Middle frontal gyrus (tissue), 1 donor: Measurements from ENCODE around the gene CWC27.
A peak's percentile ranks its signal among the peaks of the same experiment; 100 is the strongest.

Experiments
- DNase-seq: peaks from one replicate; pipeline ENCODE4 v3.0.0-alpha.2; 2015; ENCODE audit warnings: low spot score; ENCODE audit errors: extremely low spot score

CWC27 gene, protein sequence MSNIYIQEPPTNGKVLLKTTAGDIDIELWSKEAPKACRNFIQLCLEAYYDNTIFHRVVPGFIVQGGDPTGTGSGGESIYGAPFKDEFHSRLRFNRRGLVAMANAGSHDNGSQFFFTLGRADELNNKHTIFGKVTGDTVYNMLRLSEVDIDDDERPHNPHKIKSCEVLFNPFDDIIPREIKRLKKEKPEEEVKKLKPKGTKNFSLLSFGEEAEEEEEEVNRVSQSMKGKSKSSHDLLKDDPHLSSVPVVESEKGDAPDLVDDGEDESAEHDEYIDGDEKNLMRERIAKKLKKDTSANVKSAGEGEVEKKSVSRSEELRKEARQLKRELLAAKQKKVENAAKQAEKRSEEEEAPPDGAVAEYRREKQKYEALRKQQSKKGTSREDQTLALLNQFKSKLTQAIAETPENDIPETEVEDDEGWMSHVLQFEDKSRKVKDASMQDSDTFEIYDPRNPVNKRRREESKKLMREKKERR

DNA sequence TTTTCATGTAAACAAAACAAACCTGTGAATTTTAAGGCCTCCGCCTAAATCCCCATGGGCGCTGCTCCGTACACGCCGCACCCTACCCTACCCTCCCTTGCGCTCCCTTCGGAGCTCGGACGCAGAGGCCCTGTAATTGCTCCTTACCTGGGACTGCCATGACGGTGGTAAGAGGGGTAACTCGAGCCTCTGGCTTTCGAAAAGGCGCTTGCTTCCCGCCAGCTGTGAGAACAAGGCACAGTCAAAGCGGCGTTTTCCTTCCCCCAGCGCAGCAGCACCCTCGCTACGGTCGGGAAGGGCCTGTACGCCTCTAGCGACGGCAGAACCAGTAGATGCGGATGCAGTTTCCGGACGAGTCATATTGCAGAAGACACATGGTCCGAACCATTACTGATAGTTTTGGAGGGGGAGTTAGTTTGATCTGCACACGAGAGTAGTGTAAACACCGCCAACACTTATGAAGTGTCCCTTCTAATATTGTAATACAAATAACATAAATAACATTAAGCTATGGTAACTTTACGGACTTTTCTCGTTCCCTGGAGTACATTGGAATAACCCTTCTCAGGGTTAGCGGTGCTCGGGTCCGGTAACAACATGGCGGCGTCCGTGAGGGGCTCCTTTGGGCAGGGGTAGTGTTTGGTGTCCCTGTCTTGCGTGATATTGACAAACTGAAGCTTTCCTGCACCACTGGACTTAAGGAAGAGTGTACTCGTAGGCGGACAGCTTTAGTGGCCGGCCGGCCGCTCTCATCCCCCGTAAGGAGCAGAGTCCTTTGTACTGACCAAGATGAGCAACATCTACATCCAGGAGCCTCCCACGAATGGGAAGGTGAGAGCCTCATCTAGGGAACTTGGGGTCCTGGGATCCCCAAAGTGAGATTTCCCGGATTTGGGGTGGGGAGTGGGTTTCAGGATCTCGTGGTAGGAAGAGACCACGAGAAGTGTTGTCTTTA, at the start of gene CWC27, which contains the start of gene SREK1IP1:
Gene CWC27, plus strand, starts transcription at position 573 of the 955 bp plus-strand sequence. Its CDS starts 217 bp downstream, at position 790.
Gene SREK1IP1, minus strand, starts transcription at position 334 of the 955 bp plus-strand sequence. Its CDS starts 174 bp downstream, at position 160.
- peak; percentile 86 for DNase-seq

DNA sequence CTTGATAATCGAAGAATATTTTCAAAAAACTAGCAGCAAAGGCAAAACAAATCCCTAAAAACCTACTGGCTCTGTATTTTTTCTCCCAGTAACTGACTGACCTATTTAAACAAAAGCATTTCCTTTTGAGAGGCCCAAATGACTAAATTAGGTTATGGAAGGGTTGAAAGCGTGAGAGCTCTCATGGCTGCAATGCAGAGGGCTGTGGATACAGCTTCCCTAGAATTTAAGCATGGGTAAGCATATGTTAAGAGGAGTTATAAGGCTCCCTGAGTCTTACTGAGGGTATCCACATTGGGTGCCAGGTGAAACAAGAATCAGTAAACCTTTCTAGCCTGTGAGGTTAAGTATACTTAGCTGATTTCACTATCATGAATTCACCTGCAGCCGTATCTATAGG, 46.1 kb upstream of the CWC27 start:
- DNase-seq = no peak

DNA sequence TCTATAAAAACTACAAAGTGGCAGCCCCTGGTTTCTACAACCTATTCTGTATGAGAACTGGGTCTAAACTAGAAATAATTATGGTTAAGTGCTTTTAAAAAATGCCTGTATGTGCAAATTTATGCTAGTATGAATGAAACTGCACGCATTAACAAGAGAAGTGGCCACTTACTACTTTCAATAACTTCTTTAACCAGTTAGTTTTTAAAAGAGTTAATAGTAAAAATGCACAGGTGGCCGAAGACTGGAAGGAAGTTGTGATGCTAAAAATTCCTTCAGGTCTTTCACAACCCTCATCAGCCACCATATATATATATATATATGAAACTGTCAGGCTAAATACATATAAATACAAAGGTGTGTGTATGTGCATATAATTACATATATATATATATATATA, 41.6 kb upstream of the CWC27 start:
- no peak for DNase-seq

DNA sequence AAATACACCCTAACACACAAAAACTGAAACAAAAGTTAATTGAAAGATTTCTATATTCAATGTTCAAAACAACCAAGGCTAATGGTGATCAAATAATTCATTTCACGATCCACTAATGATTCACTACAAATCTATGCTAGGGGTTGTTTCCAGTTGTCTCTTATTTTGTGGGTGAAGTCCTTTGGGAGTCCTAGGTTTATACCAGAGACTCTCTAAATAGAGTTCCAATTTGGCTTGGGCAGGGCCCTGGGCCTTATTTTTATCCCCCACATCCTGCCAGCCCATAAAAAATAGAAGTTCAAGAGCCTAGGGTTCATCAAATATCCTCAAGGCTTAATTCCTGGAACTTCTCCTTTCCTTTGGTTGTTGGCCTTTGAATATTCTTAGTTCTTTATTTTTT, 26.3 kb upstream of the CWC27 start:
- DNase-seq = no peak

DNA sequence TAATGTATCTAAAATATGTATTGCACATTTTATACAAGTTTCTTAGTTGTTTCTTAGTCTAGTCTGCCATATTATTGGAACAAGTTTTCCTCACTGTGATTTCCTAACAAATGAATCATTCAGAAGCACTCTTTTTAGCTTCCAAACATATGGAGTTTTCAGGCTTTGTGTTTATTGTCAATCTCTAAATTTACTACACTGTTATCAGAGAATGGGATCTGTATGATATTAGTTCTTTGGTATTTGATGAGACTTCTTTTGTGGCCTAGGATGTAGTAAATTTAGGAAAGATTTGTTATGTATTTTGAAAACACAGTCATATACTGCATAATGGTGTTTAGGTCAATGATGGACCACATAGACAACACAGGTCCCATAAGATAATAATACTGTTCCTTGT, 25.9 kb upstream of the CWC27 start:
- DNase-seq = no peak

DNA sequence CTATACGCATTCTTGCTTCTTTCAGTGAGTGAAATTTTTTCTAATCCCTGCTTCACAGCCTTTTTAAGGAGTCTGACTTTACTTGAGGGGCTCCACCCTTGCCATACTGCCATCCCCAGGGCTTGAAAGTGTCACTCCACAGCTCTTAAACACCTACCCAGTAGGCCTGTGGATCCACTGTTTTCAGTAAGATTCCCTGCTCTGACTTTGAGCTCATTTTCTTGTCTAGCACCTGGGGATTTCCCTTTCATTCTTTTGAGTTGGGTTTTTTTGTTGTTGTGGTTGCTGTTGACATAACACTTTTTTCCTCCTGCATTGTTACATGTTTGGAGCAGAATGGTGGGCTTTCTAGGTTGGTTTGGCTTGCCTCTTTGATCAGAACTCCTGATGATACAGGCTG, 23.8 kb upstream of the CWC27 start:
- no peak for DNase-seq

DNA sequence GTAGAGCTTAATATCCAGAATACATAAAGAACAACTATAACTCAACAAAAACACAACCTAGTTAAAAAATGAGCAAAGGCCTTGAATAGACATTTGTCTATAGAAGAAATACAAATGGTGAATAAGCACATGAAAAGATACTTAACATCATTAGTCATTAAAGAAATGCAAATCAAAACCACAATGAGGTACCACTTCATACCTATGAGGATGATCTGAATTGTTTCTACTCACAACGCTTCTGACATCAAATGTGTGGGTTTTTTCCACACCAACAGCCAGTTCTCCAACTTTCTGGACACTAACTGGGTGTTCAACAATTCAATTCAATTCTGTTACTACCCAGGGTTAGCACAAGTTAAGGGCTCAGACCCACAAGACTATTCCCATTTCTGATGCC, 22.3 kb upstream of the CWC27 start:
- no peak for DNase-seq

DNA sequence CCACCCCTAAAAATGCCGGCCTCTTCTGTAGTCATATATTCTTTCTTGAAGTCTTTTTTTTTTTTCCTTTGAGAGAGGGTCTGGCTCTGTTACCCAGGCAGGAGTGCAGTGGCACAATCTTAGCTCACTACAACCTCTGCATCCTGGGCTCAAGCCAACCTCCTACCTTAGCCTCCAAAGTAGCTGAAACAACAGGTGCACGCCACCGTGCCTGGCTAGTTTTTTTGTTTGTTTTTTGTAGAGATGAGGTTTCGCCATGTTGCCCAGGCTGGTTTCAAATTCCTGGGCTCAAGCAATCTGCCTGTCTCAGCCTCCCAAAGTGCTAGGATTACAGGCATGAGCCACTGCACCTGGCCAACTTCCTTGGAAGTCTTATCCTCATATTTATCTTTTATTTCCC, 19.3 kb upstream of the CWC27 start:
- no peak for DNase-seq

DNA sequence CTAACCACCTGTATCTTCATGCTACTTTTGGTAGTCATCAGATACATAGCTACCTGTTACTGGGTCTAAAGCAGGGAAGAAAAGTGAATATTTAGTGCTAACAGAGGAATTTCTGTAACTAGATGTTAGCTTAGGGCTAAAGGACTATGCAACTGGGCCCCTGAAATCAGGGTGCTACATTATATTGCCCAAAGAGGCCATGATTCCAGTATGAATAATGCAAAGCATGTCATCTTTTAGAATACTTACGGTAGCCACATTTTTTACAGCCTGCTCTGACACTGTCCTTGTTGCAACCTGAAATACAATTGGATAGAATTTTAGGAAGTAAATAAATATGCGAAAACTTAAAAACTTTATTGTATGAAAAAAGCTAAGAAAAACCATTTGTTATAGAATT, 14.7 kb upstream of the CWC27 start:
- no peak for DNase-seq

DNA sequence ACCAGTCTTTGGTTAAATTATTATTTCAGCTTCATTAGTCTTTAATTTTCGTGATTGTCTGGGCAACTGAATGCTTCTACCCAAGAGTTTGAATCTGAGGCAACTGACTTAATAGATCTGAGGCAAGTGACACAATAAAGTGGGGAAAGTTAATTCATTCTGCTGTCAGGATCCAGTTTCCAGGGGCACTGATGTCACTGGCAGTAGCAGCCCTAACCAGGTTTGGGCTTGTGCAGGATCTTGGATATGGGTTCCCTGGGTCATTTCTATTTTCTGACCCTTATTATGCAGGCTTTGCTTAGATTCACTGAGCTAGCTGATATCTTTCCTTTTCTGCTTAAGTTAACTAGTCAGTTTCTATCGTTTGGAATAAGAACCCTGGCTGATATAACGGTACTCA, 9.8 kb upstream of the CWC27 start:
- no peak for DNase-seq

DNA sequence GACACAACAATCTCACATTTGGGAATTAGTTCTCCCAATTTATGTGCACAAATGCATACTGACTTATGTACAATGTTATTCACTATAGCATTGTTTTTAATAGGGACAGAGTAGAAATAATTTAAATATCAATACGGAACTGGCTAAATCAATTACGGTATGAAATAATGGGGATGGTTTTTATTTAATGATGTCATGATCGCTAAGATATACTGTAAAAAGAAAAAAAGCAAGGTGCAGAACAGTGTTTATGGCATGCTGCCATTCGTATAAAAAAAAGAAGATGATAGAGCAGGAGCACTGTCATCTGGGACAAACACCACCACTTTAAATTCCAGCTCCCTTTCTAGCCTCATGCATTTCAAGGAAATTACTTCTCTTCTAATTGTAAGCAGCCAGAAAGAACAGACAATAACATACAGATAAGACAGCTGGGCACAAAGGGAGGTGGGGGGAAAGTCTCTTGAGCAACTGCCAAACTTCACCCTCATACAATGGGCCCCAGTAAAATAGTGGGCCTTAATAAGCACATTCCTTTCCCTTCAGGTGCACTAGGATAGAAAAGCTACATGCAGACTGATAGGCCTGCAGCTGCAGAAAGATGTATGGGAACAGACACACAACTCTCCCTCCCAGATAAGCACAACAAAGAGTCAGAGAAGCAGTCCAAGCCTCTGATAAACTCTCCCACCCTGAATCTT, 8.6 kb upstream of the CWC27 start:
- no peak for DNase-seq

DNA sequence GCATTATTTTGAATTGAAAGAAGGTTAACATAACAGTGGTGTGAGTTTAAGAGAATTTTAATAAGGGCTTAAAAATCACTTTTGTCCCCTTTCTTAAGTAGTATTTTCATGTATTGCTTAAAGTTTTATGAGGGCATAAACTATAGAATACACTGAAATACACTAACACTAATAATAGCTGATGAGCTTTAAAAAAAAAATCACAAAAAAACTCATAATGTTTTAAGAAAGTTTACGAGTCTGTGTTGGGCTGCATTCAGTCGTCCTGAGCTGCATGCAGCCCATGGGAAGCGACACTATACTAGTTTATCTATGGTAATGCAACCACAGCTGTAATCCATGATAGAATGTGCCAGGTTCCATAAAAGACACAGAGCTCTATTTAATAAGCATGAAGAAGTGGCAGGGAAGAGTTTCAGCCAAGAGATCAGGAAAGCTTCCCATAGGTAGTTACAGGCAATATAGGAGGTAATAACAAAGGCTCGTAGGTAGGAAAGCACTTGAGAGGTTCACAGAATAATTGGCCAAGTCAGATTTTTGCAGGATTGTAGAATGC, 4.7 kb upstream of the CWC27 start:
- DNase-seq = no peak

DNA sequence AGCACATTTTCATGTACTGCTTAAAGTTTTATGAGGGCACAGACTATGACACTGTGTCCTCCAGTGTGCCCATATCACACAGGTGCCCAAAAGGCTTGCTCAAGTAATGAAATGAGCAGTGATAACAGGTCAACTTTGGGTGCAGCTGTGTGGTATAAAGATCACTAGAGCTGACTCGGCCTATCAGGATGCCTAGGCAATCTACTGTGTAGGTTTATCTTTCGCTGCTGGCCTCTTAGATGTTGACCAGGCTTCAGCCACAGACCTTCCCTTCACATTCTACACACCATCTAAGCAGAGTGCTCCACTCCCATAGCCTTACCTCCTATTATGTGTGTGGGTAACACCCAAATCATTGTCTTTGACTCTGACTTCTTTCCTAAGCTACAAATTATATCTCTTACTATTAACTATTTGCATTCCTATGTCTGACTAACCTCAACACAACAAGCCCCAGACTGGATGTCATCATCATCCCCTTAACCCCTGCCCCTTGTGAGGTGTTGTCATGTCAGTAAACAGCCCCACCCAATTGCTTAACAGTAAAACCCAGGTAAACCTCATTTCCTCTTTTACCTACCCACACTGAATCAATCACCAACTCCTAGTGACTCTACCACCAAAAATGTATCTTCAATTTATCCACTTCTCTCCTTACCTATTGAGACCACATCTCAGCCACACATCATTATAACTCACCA, 2.8 kb upstream of the CWC27 start:
- DNase-seq = no peak

DNA sequence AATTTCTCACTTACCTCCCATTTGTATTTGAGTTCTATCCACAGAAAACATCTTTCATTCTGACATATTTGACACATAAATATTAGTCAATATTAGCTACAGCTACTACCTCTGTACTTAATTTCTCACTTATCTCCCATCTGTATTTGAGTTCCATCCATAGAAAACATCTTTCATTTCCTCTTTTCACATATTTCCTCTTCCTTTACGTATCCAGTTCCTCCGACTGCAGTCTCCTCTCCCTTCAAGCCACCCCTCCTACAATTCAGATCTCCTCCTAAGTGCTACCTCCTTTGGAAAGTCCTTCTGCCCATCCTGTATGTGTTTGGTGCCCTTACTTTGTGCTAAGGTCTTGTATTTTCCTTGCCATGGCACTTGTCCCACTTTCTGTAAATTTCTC, 1.8 kb upstream of the CWC27 start:
- no peak for DNase-seq

DNA sequence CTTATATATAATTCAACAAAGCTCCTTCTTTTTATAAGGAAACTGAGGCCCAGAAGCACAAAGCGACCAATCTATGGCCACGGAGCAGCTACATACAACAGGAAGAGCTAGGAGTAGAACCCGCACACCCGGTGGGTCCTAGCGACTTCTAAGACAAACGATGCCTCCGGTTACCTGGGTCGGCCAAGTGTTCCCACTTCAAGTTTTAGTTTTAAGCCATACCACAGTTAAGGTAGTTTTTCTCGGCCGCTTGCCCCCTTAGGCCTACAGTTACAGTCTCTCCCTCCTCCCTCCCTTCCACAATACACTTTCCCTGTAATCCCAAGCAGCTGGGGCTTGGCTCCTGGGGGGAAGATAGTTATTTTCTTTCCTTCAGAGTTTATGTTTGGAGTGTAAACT, 772 bp upstream of the CWC27 start:
- no peak for DNase-seq

DNA sequence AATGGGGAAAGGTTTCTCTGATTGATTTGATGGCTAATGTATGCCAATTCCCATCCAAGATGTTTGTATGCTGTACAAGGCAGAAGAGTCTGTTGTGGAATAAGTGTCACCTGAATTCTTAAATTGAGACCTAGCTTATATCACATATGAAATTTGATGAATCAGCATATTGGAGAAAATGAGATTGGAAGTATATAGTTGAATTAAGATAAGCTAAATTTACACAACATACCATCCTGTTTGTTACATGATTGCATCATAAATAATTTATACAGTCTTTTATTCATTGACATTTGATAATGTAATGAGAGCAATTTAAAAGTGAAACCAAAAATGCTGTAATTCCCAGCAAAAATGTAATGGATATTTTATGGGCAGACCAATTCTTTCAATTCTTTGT, 1.1 kb downstream of the CWC27 start:
- DNase-seq = no peak

DNA sequence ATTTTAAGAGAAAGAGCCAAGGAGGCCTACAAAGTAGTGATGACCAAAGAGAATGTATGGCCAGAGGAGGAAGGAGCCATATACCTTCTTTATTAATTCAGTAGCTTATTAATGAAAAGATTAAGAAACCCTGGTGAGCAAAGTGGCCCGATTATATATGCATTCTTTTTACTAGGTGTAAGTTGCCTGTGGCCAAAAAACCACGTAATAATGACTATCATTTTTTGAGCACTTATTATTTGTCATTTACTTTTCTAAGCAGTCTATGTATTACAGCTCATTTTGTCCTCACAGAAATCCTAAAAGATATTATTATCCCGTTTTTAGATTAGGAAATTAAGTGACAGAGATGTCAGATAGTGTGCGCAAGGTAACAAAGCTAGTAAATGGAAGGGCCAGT, 3.0 kb downstream of the CWC27 start:
- DNase-seq = no peak

DNA sequence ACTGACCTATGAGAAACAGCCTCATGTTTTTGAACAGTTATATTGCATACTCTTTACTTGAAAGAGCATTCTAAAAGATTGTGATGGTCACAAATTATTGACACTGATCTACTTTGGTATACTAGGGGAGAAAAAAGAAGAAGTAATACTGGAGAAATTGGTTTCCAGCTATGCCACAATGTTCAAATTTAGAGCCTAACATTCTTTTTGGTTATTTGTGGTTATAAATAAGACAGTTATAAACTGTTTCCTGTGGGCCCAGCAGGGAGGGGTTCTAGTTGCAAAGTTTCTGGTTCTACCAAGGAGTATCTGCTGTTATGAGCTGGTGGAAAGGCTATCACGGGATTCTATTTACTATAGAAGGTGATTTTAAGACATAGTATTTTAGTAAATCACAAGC, 4.8 kb downstream of the CWC27 start:
- no peak for DNase-seq

DNA sequence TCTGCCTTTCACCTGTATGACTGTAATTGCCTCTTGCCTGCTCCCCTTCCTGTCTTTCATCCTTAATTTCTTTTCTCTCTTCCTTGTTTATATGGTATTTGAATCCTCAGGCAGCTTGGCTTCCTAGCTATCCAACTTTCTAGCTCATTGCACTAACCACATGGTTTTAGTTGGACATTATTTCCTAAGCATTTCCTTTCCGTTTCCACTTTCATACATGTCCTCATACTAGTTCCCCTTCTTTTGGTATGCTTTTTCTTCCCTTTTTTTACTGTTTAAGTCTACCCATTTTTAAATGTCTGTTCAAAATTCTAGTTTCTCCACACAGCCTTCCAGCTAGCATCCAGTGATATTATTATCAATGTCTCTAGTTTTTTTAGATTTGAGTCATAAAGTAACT, 6.6 kb downstream of the CWC27 start:
- no peak for DNase-seq

DNA sequence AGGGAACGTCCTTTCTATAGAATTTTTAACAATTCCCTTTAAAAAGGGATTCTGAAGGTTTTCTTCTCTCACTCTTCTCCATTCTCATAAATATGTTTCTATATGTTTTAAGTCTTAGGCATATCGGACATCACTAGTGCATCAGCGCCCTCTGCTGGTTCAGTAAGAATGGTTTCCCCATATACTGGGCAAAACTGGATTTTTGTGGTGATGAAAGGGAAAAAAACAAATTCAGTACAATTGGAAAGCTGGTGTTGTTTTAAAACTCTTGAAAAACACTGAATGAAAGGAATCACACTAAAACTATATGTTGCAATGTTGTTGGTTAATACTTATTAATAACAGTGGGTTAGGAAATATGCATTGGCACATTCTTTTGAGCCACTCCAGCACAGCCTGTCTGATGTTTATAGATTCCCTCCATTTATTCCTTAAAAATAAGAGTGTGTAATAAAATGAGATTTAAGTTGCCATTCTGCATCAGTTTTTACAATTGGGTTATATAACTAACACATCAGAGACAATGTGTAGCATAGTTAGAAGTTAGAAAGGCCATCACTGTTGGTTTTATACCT, 15.8 kb downstream of the CWC27 start:
- DNase-seq = peak; percentile 68
